Middle frontal gyrus (tissue), 1 donor: ENCODE measurements around the gene AFAP1.

Source experiments
- DNase-seq: peaks from one replicate; pipeline ENCODE4 v3.0.0-alpha.2; 2015; ENCODE audit warnings: low spot score; ENCODE audit errors: extremely low spot score

The AFAP1 gene

DNA sequence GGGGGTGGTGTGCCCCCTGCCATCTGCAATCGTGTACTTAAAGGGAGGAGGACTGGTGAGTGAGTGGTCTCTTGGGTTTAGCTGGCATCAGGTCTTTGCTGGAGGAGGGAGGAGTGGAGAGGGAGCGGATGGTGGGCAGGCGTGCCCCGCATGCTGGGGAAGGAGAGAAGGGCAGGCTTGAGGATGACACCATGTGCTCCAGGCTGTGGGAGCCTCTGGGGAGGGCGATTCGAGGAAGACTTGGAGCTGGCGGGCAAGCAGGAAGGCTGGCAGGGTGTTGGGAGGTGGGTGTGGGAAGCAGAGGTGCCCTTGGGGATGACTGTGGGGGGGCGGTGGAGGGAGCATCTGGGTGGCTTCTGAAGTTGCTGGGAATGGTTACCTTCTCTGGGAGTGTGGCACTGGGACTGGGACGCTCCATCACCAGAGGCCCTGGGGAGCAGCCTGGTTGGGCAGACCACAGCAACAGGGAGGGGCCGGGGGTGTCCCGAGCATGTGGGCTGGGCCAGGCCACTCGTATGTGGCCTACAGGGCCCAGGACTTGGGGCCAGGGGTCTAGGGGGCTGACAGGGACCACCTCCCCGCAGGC is 30.8 kb upstream of the AFAP1 start:
- DNase-seq, result no peak

DNA sequence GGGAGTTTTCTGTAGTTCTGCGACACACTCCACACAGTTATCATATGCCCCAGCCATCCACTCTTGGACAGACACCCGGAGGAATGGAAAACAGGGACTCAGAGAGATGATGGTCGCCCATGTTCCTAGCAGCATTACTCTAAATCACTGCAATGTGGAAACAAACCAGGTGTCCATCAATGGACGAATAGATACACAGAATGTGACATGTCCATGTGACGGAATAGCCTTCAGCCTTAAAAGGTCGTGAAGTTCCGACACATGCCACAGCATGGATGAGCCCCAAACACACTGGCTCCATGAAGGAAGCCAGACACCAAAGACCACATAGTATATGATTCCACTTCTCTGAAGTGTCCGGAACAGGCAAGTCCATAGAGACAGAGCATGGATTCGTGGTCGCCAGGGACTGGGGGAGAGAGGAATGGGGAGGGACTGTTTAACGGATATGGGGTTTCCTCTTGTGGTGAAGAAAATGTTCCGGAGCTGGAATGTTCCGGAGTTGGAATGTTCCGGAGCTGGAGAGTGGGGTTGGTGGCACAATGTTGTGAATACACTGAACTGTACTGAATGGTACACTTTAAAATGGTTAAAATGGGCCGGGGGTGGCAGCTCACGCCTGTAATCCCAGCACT is 28.7 kb upstream of the AFAP1 start:
- no peak for DNase-seq

DNA sequence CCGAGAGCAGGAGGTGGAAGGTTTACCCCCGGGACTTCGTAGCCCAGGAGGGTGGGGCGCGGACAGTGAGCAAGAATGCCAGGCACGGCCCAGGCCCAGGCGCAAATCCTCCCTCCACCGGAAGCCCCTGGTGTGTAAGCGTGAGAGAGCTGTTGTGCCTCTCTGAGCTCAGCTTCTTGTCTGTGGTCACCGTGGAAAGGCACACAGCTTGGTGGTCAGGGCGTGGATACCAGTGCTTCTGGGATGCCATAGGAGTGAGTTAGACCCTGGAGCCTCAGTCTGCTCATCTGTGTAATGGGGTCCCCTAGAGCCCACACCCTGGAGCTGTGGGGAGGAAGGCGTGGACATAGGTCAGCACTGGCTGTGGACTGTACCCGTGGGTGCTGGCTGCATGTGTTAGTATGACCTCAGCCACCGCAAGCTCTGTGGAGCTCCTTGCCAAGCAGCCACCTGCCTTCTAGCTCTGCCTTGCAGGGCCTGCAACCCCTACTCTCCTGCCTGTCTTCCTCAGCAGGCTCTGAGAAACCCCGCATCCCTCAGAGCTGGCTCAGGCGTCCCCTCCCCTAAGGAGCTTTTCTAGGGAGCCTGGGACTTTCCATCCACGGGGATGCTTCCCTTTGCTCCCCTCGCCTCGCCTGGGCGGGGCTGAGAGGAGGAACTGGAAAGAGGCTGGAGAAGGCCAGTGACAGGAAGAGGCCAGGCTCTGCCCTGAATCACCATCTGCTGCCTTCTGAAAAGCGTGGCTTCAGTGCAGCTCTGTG is 28.0 kb upstream of the AFAP1 start:
- no peak for DNase-seq

DNA sequence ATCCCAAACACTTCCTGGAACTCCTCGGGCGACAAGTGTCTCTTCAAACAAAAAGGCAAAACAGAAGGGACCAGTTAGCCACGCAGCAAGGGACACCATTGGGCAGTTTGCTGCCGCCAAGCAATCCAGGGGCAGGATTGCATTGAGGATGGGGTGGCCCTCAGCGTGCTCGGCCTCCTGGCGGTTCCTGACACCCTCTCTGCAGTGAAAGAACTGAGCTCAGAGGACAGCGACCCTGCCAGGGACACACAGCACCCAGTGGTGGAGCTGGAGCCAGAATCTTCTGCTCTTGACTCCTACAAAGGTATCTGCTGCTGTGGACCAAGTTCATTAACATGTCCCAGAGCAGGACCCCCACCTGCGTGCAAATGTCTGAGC is 27.4 kb upstream of the AFAP1 start:
- DNase-seq, result no peak

DNA sequence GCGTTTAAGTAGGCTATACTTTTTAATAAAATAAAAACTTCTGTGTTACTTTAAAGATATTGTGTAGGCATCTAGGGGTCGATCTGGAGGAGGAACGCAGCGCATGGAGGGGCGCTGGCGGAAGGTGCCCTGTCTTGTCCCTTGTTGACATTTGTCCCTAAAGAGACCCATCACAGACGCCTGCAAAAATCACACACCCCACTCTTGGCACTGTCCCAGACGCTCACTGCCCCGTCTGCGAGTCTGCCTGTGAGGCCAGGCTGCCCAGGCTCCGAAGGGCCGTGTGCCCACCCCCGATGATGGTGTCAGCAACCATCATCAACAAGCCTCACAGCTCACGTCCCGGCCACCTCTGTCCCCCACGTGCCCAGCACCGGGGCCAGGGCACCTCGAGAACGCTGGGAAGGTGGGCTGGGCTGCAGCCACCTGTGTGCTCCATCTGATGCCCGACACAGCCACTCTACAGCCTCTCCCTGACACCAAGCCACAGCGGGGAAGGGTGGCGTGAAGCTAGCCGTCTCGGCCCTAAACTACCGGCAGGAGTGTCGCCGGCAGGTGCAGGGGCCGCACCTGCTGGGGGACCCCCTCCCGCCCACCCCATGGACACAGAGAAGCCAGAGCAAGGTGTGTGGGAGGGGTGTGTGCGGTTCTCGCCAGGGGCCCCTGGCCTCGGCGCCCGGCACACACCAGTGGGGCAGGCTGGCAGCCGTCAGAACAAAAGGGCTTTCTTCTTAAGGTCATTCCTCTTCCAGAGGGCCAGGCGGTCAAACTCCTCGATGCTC is 26.8 kb upstream of the AFAP1 start:
- DNase-seq, result no peak

DNA sequence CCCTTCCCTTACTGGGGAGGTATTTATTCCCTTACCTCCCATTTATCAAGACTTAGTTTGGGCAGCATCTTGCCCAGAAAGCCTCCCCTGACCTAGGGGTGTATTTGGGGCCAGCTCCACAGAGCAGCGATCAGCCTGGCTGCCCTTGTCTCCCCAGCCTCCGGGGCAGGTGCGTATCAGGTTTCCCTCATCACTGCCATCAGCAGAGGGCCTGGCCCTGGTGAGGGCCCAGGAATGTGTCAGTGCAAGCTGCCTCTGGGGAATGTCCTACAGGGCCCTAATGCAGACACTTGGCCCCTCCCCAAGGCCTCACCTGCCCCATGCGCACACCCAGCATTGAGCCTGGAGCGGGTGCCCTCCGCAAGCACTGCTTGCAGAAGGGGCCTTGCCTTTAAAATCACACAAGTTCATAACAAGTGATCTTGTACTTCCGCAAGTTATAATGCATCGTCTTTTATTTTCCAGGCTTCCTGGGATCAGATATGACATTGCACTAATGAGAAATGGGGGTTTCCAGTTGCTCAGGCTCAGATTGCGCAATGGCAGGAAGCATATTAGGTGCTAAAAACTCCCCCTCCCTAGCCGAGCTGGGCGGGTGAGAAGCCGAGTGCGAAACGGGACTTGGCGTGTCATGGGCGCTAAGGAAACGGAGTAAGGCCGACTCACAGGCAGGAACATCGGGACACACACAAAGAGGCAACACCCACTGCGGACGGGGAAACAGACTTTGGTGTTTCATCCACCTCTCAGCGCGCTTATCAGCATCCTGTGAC is 25.4 kb upstream of the AFAP1 start:
- no peak for DNase-seq

DNA sequence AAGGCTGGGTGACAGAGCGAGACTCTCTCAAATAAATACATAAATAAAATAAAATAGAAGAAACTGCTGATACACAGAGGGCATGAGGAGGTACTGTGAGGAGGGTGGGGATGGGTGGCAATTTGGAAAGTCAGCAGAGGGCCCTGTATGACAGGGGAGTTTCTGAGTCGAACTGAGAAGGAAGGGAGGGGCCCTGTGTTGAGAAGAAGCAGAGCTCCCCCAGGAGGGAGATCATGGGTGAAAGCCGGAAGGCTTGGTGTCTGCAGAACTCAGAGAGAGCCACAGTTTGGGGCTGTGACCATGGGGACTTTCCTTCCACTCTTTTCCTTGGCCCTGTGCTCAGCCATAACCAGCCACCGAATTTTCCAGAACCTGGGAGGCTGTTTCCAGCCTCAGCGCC is 24.8 kb upstream of the AFAP1 start:
- no peak for DNase-seq

DNA sequence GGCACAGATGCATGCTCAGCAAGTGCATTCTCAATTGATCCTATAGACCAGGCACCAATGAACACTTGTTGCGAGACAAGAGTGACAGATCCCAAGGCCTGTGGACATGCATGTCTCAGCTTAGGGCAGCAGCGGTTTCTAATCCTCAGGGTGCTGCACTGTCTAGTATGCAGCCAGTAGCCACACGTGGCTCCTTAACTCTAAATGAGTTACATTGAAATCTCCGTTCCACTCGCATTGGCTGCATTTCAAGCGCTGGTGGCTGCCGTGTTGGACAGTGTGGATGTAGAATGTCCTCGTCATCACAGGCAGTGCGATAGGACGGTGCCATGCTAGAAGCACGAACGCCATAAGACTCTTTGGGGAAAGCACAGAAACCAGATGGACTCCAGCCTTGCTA is 24.0 kb upstream of the AFAP1 start:
- no peak for DNase-seq

DNA sequence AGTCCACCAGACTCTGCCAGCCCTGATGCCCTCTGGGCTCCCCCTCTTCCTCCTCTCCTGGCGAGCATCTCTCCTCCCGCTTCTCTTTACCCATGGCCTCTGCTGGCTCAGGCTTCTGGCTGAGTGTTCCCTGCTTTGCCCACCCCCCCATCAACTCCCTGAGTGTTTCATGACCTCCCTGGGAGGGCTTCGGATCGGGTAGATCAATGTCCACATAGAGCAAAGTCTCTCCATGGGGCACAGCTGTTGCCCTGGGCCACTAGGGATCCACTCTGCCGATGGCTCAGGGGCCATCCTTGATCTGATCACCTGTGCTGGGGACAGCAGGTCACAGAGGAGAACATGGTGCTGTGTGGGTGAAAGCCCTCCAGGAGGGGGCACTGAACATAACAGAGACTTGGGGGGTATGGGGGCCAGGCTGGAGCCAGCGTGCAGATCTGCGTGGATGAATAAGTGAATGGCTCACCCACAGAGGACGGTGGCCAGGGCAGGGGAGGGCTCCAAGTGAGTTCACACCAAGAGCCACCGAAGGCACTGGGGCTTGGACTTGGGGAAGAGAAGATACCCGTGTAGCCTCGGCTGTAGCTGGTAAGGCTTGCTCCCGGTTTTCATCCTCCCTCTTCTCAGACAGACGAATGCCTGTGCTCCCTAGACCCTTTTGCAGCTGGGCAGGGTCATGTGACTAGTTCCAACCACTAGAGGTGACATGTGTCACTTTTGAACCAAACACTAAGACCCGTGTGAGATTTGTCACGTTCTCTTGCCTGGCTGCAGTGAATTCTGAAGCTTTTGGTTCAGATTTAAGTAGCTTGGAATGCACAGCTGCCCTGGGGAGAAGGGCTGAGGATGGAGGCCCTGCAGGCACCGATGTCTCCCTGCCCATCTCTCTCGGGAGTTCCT is 23.2 kb upstream of the AFAP1 start:
- DNase-seq, result no peak

DNA sequence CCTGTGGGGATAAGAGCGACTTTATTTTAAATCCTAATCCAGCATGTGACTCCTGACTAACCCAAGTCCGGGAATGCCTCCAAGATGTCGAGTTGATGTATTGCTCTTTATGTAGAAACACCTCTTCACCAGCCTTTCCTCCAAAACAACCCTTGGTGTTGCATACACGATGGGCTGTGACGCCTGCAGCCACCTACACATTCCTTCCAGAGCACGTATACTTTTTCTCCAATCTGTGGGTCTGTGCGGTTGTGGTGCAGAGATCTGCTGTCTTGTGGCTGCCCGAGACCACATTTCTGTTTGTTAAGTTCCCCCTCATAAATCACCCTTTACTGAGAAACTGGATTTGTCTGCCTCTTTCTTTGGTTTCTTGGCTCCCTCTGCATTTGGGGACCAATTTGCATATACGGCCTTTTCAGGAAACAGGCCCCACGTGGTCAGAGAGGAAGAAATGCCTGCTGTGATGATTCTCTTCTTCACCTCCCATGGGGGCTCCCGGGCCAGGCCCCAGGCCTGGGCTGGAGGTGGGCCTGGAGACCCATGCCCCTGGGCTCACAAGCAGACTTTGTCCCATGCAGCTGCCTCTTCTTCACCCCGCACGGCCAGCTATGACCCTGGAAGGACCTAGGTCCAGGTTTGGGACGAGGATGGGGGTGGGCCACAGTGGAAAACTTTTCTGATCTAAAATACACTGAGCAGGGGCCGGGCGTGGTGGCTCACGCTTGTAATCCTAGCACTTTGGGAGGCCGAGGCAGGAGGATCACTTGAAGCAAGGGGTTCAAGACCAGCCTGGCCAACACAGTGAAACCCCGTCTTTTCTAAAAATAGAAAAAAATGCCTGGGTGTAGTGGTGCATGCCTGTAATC is 21.4 kb upstream of the AFAP1 start:
- peak; percentile 54 for DNase-seq

DNA sequence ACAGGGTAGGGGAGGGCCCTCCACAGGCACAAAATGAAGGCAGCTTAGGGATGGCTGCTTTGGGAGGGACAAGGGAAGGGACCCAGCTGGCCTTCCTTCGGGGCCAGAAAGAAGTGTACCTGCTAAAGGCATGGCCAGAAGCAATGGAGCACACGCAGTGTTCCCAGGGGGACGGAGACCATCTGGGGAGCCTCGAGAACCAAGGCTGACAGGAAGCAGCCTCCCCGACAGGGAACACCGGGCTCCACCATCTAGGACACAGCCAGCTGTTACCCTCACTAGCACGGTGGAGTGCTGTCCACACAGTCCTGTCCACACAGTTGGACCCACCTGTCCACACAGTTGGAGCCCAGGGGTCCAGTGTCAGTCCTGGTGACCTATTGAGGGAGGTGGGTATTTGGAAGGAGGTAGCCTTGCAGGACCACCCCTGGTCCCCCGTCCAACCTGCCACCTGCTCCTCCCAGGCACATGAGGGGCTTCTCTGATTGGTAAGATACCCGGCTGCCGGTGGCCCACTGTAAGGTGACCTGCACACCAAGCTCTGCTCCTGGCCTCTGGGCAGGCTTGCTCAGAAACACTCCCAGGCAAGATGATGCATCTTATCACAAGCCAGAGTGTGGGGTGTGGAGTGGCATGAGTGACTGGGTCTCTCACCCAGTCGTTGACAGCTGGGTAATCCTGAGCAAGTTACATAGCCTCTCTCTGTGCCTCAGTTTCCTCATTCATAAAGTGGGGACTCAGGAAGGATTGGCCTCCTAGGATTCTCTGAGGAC is 20.5 kb upstream of the AFAP1 start:
- DNase-seq, result no peak

DNA sequence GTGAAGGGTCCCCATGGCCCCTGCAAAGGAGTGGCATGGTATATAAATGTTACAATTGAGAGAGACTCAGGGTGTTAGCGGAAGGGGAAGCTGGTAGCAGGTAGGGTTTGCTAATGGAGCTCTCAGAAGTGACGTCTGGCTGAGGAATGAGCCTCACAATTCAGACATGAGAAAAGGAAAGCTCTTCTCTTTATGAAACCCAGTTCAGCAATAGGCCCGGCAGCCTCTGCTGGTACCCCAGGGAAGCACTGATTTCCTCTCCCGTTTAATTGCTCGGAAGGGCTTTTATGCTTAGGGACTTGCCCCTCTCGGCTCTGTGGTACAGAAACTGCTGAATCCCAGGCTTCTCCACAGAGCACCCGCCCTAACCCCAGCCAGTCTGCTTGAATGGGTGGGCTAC is 19.4 kb upstream of the AFAP1 start:
- DNase-seq, result no peak

DNA sequence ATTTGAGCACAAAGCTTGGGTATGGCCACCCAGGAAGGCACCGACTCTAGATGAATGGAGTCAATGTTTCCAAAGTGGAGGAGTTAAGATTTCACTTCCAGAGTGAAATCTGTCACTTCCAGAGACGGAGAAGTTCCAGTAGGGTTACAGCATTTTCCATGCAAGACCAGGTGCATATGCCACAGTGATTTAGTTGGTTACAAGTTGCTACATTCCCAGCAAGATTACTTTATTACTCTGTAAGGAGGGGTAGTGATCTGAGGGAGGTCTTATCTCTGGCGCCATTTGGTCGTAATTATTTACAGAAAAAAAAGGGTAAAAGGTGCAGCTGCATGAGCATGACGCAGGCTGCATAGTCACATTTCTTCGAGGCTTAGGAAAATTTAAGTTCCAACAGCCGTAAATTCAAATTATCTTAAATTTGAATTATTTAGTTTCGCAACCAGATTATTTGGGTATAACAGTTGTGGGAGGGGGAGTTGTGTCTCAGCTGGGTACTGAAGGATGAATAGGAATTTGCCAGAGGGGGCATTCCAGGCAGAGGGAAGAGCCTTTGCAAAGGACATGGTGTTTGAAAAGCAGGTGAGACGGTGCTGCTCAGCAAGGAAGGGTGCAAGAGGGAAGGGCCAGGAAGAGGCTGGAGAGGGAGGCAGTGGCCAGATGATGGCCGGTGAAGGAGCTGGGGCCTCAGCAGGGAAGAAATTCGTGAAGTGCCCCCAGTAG is 17.4 kb upstream of the AFAP1 start:
- DNase-seq, result no peak

DNA sequence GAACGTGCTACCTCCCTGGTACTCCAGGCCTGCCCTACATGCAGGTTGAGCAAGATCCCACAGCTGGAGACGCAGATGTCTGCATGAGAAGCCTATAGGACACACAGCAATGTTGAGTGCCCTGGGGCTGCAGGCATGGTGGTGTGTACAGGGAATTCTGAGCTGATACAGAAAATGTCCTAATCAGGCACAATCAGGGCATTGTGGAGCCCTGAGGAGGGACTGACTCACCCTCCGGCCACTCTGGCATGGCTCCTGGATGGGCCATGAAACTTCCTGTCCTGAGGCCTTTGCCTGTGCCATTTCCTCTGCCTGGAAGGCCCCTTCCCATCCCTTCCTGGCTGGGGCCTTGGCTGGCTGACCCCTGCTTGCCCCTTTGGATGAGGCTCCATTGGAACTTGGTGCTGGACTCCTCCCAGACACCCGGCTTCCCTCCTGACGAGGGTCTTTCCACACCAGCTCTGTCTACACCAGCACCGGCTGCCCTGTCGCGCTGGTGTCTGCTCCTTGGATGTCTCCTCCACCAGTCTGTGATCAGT is 16.7 kb upstream of the AFAP1 start:
- DNase-seq, result no peak

DNA sequence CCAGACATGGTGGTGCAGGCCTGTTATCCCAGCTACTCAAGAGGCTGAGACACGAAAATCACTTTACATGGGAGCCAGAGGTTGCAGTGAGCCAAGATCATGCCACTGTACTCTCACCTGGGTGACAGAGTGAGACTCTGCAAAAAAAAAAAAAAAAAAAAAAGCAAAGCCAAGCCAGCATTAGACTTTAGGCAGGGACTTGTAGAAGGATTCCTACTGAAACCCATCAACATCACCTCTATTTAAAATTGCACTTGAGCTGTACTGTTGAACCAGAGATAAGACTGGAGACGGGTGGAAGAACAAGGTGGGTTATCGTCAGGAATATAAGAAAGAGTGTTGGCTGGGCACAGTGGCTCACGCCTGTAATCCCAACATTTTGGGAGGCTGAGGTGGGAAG is 15.7 kb upstream of the AFAP1 start:
- no peak for DNase-seq

DNA sequence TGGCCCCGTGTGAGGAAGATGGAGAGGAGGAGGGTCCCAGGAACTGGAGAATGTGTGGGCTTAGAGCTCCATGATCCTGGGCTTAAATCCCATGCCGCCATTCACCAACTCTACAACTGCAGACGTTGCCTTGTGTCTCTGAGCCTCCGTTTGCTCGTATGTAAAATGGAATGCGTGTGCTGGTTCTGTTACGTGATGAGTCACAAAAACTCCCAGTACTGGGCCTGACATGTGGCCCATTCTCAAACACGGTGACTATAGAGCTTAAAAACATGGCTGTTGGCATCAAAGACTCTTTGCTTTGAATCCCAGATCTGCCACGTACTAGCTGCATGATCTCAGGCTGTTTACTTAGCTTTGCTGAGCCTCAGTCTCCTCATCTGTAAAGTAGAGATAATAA is 13.0 kb upstream of the AFAP1 start:
- no peak for DNase-seq

DNA sequence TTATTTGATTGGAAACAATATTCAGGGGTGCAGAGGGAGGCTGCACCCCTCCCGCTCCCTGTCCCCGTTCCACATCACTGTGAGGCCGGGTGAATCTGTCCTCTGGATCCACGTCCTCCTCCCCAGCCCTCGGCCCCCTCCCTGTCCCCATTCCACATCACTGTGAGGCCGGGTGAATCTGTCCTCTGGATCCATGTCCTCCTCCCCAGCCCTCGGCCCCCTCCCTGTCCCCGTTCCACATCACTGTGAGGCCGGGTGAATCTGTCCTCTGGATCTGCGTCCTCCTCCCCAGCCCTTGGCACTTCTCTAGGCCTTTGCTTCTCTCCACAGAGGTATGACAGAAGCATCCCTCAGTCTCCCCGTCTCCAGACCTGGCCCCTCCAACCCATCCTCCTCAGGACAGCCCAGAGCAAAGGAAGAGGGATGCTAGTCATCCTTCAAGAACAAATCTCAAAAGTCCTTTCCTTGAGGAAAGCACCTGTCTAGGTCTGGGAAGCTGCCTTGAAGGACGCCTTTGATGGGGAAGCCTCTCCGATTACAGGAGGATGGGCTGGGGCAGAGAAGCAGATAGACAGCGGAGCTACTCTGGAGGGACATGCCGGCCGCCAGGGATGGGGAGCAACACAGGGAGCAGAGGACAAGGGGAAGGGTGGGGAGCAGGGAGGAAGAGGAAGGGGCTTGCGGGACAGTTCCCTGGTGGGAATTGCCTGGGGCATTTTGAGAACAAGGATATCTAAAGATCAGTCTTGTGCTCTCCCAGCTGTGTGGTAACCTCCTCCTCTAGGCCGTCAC is 10.8 kb upstream of the AFAP1 start:
- no peak for DNase-seq
